ENCODE data around the gene REPS2. TPM values are rescaled to one million over a fixed set of nuclear protein-coding genes. Genes with fewer than 3 reads are reported as not detected.

The REPS2 gene
- total and polyA plus RNA-seq, 9 of the 15 experiments (the other 6 are each of a cell fraction or from before 2014, with no cell fraction given) = 0.01 to 0.07 (median 0.01) TPM; not detected in 3

GRCh38 chrX:16924631-16925480 lies 21.6 kb upstream of the REPS2 start:
- 13% methylated on average over 1 of the region's 1 CpG for WGBS (ENCODE audit: insufficient coverage, low coverage, missing lambda C conversion rate)
- Histone ChIP-seq H3K79me2 (ENCODE audit: control insufficient read depth, insufficient read depth, low read length) (no peaks in the 10 kb centered on the region), H2AFZ (ENCODE audit: low read depth, low read length) (no peak overlapping the region), H3K4me2 (ENCODE audit: insufficient read depth, low read length) (no peak overlapping the region), H3K9me1 (ENCODE audit: control insufficient read depth, insufficient read depth, low read length) (no peaks in the 10 kb centered on the region), H3K4me1 (replicated peaks in 1 of 2; ENCODE audit: control insufficient read depth in 2 of 2, insufficient read depth in 2 of 2, low read length in 2 of 2) (peaks cover 0 to 3% of the 10 kb centered on the region in 2 experiments; a peak in 1 of 5 replicates), H3K9me3 (replicated peaks; ENCODE audit: control insufficient read depth, insufficient read depth, low read depth, low read length) (no peaks in the 10 kb centered on the region), H3K4me3 (no peak overlapping the region), H3K27me3 (ENCODE audit: control insufficient read depth in 2 of 2, insufficient read depth in 2 of 2, low read length in 2 of 2) (no peaks in the 10 kb centered on the region), H3K9ac (ENCODE audit: insufficient read depth in 1 of 2, low read depth in 2 of 2, low read length in 2 of 2) (no peak overlapping the region), H3K36me3 (ENCODE audit: control insufficient read depth, insufficient read depth, low read length) (no peaks in the 10 kb centered on the region), H3K27ac (ENCODE audit: extremely low read depth, low read depth, low read length) (no peak overlapping the region), H4K20me1 (replicated peaks; ENCODE audit: control insufficient read depth, insufficient read depth, low read length) (no peaks in the 10 kb centered on the region)
- POLR2A ChIA-PET = no interaction called here
- CTCF ChIA-PET (ENCODE audit: low intra/inter-chr PET ratio) = no interaction called here
- in situ Hi-C loops (cut with MboI) (no loop called here), intact Hi-C loops (cut with micrococcal nuclease) (no loop called here)
- DNase-seq (ENCODE audit: extremely low read depth in 1 of 4, low spot score in 3 of 4) = no peak
- no TSS peak for BruUV-seq (replicated peaks)
- ATAC-seq = no peak
- no peak for FAIRE-seq
- no peak for TF ChIP-seq MBD2 (IDR thresholded peaks at IDR 0.05; ENCODE audit: borderline replicate concordance, low read depth)
- TF ChIP-seq NKRF (IDR thresholded peaks at IDR 0.05; ENCODE audit: borderline replicate concordance) = no peak
- TF ChIP-seq CEBPB (tag; IDR thresholded peaks at IDR 0.05) = no peak
- TF ChIP-seq KDM2B (CRISPR knock-in tag; IDR thresholded peaks at IDR 0.05) = no peak
